SK-N-SH (cell line): Measurements from ENCODE around the gene LTB4R.

Source experiments
- CHD2 ChIP-seq: fragments of 150-350 bp; IDR thresholded peaks from 2 replicates; pipeline ENCODE4 v1.6.1; 2018; ENCODE audit warnings: low read length; ENCODE audit not compliant: partially characterized antibody
- GABPA ChIP-seq: IDR thresholded peaks from 2 replicates; pipeline ENCODE4 v1.4.0; 2012; ENCODE audit warnings: low read depth, mild to moderate bottlenecking
- POLR2AphosphoS5 ChIP-seq: IDR thresholded peaks from 2 replicates; pipeline ENCODE4 v1.6.1; 2012; ENCODE audit warnings: low read depth, low read length
- RFX5 ChIP-seq: IDR thresholded peaks from 2 replicates; pipeline ENCODE4 v1.6.1; 2012; ENCODE audit warnings: mild to moderate bottlenecking, improper control_type of control experiment, low read length
- TAF1 ChIP-seq: IDR thresholded peaks from 2 replicates; pipeline ENCODE4 v1.6.1; 2012; ENCODE audit warnings: low read depth, mild to moderate bottlenecking, low read length, moderate library complexity, borderline replicate concordance

DNA sequence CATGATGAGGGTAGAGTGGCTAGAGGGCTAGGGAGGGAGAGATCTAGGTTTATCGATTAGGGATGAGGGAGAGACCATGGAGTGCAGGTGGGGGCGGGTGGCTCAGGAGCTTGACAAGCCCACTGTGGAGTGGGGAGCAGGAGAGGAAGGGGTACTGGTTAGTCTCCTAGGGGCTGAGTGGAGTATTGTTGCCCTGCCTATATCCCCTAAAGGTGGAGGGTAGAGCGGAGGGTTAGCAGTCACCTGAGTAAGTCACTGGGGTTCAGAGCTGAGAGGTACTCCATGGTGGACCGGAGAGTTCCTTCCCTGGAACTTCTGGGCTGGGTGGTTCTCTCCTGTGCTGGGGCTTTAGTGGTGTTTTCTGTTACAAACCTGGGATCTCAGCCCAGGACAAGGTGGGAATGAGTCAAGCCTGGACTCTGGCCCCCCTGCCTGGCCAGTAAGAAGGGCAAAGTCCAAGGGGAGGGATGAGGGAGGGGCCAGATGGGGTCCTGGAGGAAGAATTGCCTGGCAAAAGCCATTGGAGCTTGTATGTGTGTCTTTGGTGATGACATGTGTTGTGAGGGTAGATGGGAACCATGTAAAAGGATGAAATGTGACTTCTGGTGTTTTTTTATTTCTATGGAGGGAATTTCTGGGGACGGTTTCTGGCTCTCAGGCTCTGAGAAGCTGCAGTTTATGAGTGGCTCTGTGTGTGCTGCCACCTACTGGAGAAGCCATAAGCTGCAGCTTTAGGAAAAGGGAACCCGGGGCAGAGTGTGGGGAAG, 3.5 kb upstream of the LTB4R start, which contains the start of gene CIDEB:
- no peak for TF ChIP-seq CHD2
- TF ChIP-seq TAF1, result no peak
- TF ChIP-seq RFX5, result no peak
- no peak for TF ChIP-seq POLR2AphosphoS5
- TF ChIP-seq GABPA, result no peak
